Measurements from ENCODE around the gene CIDEB. TPM values are rescaled to one million over a fixed set of nuclear protein-coding genes. Genes with fewer than 3 reads are reported as not detected.

CIDEB gene
- polyA plus RNA-seq, 3 donors, result 28.5 to 29.4 (median 28.9) TPM

DNA sequence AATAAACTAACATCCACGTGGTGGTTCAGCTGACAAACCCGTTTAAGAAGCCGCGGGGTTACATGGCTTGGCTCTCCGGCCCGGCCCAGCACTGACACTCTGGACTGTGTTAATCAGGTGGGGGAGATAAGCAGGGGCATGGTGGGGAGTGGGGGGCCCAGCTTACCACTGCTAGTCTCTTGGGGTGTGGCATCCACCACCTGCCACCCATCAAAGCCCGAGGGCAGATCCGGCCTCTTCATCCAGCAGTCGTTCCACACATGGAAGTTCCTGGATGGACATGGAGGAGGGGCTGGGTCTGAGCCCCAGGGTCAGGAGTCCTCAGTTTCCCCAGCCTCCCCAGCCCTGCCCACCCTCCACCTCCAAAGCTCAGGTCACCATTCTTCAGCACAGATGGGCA is 49.7 kb downstream of the CIDEB start:
- DNase-seq (ENCODE audit: low read depth in 3 of 3, low spot score in 2 of 3), result no peak

DNA sequence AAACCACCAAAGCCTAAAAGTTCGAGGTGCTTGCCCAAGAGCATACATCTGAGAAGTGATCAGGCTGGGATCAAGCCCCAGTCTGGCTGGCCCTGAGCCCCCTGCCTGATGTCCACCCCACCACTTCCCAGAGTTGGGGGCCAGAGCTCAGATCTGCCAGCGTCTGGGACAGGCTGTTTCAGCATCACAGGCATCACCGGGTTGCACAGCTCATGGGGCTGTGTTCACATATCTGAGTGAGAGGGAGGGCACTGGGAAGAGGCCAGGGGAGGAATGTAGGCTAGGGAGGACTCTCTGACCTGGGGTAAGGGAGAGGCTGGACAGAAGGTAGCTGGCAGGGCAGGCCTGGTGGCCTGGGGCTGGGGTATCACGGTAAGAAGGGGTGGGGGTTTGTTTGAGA is 50.8 kb downstream of the CIDEB start:
- DNase-seq (ENCODE audit: low read depth in 3 of 3, low spot score in 2 of 3), result no peak

DNA sequence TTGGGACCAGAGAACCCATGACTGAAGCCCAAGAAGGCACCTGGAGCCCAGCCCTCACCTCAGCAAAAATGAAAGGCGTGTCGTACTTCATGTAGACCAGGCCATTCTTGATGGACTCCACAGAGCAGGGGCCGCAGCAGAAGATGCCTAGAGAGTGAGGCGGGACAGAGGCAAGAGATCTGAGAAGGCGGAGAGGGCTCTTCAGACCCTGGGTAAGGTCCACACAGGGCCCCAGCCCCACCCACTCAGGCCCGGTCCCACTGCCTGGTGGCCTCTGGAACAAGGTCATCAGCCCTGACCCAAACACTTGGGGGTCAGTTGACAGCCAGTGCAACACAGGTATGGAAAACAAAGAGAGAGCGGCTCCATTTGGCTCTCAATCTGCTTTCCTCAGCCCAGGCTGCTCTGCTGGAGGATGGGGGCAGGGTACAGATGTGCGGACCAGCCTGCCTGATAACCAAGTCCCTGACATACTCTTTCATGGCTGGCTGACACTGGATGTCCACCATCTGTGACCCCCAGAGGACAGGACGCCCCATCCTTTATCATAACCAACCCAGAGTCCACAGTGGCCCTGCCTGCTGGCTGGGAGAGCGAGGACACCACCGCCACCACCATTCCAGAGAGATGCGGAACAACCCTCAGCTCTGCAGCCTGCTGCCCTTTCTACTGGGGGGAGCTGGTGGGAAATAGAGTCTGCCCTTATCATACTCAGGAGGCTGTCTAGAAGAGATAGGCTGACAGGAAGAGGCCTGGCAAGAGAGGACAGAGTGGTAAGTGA is 51.7 kb downstream of the CIDEB start:
- DNase-seq (ENCODE audit: low read depth in 3 of 3, low spot score in 2 of 3), result no peak

DNA sequence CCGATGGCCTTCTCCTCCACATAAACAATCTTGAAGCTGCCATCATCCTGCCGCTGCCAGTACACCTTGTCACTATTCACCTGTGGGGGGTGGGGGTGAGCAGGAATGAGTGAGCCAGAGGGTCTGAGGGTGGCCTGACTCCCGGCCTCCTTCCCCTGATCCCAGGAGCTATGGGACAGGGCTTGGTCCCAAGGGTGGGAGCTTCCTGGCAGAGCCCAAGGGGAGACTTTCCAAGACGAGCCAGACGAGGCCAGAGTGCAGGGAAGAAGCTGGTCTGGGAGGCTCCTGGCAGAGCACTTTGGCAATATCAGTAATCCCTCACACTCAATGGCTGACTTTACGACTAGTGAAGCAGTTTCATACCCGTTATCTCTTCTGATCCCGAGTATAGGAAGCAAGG is 52.3 kb downstream of the CIDEB start:
- no peak for DNase-seq (ENCODE audit: low read depth in 3 of 3, low spot score in 2 of 3)

Other genes with a start within 250 kb of the CIDEB start
- gene CPNE6, start 236.4 kb downstream of the CIDEB start, polyA plus RNA-seq (ENCODE audit: insufficient read length in 3 of 3), result not detected
- gene PCK2, start 213.7 kb downstream of the CIDEB start, polyA plus RNA-seq (ENCODE audit: insufficient read length in 3 of 3), result 10 to 100 TPM; 25.5 to 32.6 (median 27.3) TPM
- 10 to 100 TPM; 75.4 to 83.3 (median 77.3) TPM for gene DCAF11, start 193.2 kb downstream of the CIDEB start, polyA plus RNA-seq (ENCODE audit: insufficient read length in 3 of 3)
- 1 to 10 TPM; 1.8 to 3.7 (median 2.9) TPM for gene NRL, start 193.0 kb downstream of the CIDEB start, polyA plus RNA-seq (ENCODE audit: insufficient read length in 3 of 3)
- under 1 TPM; 0.68 to 0.86 (median 0.79) TPM for gene FITM1, start 177.3 kb downstream of the CIDEB start, polyA plus RNA-seq (ENCODE audit: insufficient read length in 3 of 3)
- gene PSME1, start 171.8 kb downstream of the CIDEB start, polyA plus RNA-seq (ENCODE audit: insufficient read length in 3 of 3), result 100 to 1,000 TPM; 216 to 231 (median 224) TPM
- 10 to 100 TPM; 11.9 to 20.1 (median 15.3) TPM for gene EMC9, start 166.4 kb downstream of the CIDEB start, polyA plus RNA-seq (ENCODE audit: insufficient read length in 3 of 3)
- gene PSME2, start 161.4 kb downstream of the CIDEB start, polyA plus RNA-seq (ENCODE audit: insufficient read length in 3 of 3), result 100 to 1,000 TPM; 165 to 179 (median 171) TPM
- gene RNF31, start 160.5 kb downstream of the CIDEB start, polyA plus RNA-seq (ENCODE audit: insufficient read length in 3 of 3), result 10 to 100 TPM; 41.5 to 46.9 (median 43.4) TPM
- gene IRF9, start 146.7 kb downstream of the CIDEB start, polyA plus RNA-seq (ENCODE audit: insufficient read length in 3 of 3), result 10 to 100 TPM; 56.8 to 60.1 (median 57.5) TPM
- gene REC8, start 135.9 kb downstream of the CIDEB start, polyA plus RNA-seq (ENCODE audit: insufficient read length in 3 of 3), result 10 to 100 TPM; 47.5 to 51.6 (median 50.0) TPM
- 10 to 100 TPM; 31.4 to 35.6 (median 33.1) TPM for gene IPO4, start 119.2 kb downstream of the CIDEB start, polyA plus RNA-seq (ENCODE audit: insufficient read length in 3 of 3)
- gene TM9SF1, start 112.5 kb downstream of the CIDEB start, polyA plus RNA-seq (ENCODE audit: insufficient read length in 3 of 3), result 10 to 100 TPM; 36.9 to 40.9 (median 39.0) TPM
- 1 to 10 TPM; 3.2 to 4.1 (median 4.0) TPM for gene TSSK4, start 102.3 kb downstream of the CIDEB start, polyA plus RNA-seq (ENCODE audit: insufficient read length in 3 of 3)
- 10 to 100 TPM; 50.7 to 61.2 (median 55.7) TPM for gene CHMP4A, start 94.5 kb downstream of the CIDEB start, polyA plus RNA-seq (ENCODE audit: insufficient read length in 3 of 3)
- 10 to 100 TPM; 10.2 to 12.9 (median 12.5) TPM for gene MDP1, start 91.9 kb downstream of the CIDEB start, polyA plus RNA-seq (ENCODE audit: insufficient read length in 3 of 3)
- 100 to 1,000 TPM; 253 to 284 (median 266) TPM for gene NEDD8, start 75.6 kb downstream of the CIDEB start, polyA plus RNA-seq (ENCODE audit: insufficient read length in 3 of 3)
- gene GMPR2, start 75.0 kb downstream of the CIDEB start, polyA plus RNA-seq (ENCODE audit: insufficient read length in 3 of 3), result 100 to 1,000 TPM; 105 to 133 (median 125) TPM
- gene TINF2, start 65.4 kb downstream of the CIDEB start, polyA plus RNA-seq (ENCODE audit: insufficient read length in 3 of 3), result 10 to 100 TPM; 64.3 to 71.3 (median 67.3) TPM
- gene TGM1, start 44.8 kb downstream of the CIDEB start, polyA plus RNA-seq (ENCODE audit: insufficient read length in 3 of 3), result 1 to 10 TPM; 1.2 to 1.9 (median 1.2) TPM
- 10 to 100 TPM; 18.2 to 19.0 (median 18.5) TPM for gene RABGGTA, start 36.4 kb downstream of the CIDEB start, polyA plus RNA-seq (ENCODE audit: insufficient read length in 3 of 3)
- gene DHRS1, start 8.2 kb downstream of the CIDEB start, polyA plus RNA-seq (ENCODE audit: insufficient read length in 3 of 3), result 10 to 100 TPM; 38.6 to 45.5 (median 42.6) TPM
- gene NOP9, start 8.1 kb downstream of the CIDEB start, polyA plus RNA-seq (ENCODE audit: insufficient read length in 3 of 3), result 10 to 100 TPM; 26.2 to 26.6 (median 26.4) TPM
- gene LTB4R2, start 2.2 kb upstream of the CIDEB start, polyA plus RNA-seq (ENCODE audit: insufficient read length in 3 of 3), result 1 to 10 TPM; 1.8 to 2.2 (median 1.9) TPM
- gene LTB4R, start 3.5 kb upstream of the CIDEB start, polyA plus RNA-seq (ENCODE audit: insufficient read length in 3 of 3), result 1 to 10 TPM; 2.4 to 2.9 (median 2.9) TPM
- gene ADCY4, start 27.1 kb upstream of the CIDEB start, polyA plus RNA-seq (ENCODE audit: insufficient read length in 3 of 3), result 10 to 100 TPM; 12.8 to 23.7 (median 17.2) TPM
- gene RIPK3, start 32.0 kb upstream of the CIDEB start, polyA plus RNA-seq (ENCODE audit: insufficient read length in 3 of 3), result 1 to 10 TPM; 2.3 to 3.6 (median 3.1) TPM
- 10 to 100 TPM; 45.0 to 50.5 (median 49.7) TPM for gene NFATC4, start 60.2 kb upstream of the CIDEB start, polyA plus RNA-seq (ENCODE audit: insufficient read length in 3 of 3)
- 10 to 100 TPM; 40.3 to 47.7 (median 40.4) TPM for gene NYNRIN, start 91.0 kb upstream of the CIDEB start, polyA plus RNA-seq (ENCODE audit: insufficient read length in 3 of 3)
- 1 to 10 TPM; 2.2 to 3.0 (median 2.6) TPM for gene CBLN3, start 121.7 kb upstream of the CIDEB start, polyA plus RNA-seq (ENCODE audit: insufficient read length in 3 of 3)
- gene KHNYN, start 122.0 kb upstream of the CIDEB start, polyA plus RNA-seq (ENCODE audit: insufficient read length in 3 of 3), result 10 to 100 TPM; 41.0 to 42.4 (median 41.1) TPM
- gene SDR39U1, start 134.8 kb upstream of the CIDEB start, polyA plus RNA-seq (ENCODE audit: insufficient read length in 3 of 3), result 10 to 100 TPM; 49.7 to 54.8 (median 51.9) TPM
- under 1 TPM in 2 of 3 donors, not detected in 1; 0.26 to 0.38 TPM for gene CMA1, start 200.3 kb upstream of the CIDEB start, polyA plus RNA-seq (ENCODE audit: insufficient read length in 3 of 3)